K562 (cell line): ENCODE measurements around the gene CTTNBP2. TPM values are rescaled to one million over a fixed set of nuclear protein-coding genes. Genes with fewer than 3 reads are reported as not detected.

ENCODE experiments used
- ATAC-seq: fragments of 200-7000 bp; cut with Tn5 transposase; 3 replicates; pipeline ENCODE4 v1.9.1; 2020; ENCODE audit warnings: moderate library complexity
- BruUV-seq: library from RNA; stranded (reverse); fragments of 400-500 nt; replicated peaks from 2 replicates; lab custom pipeline; 2021; lab: Mats Ljungman, UMichigan
- CTCF ChIA-PET: fragments of 300-600 bp; formaldehyde crosslinking; extraction: SDS; loops from one replicate; lab custom pipeline; 2021; ENCODE audit warnings: low intra/inter-chr PET ratio; lab: Yijun Ruan, JAX
- POLR2A ChIA-PET: fragments of 300-600, 350-650 bp; sonication (Branson Sonifier 250); formaldehyde crosslinking; extraction: SDS; loops from one replicate; lab custom pipeline; 2021; ENCODE audit warnings: antibody characterized with exemption, inconsistent platforms; lab: Yijun Ruan, JAX
- DNase-seq, 4 experiments: peaks; one replicate each; pipeline versions ENCODE4 v3.0.0 to v3.0.0-alpha.2; 2011 to 2018; ENCODE audit warnings: low spot score in 3 of 4, mixed read lengths in 3 of 4; ENCODE audit errors: extremely low read depth in 1 of 4
- FAIRE-seq: peaks from 2 replicates; lab custom pipeline; 2011; peaks lifted over from hg19 to GRCh38; lab: Jason Lieb, UNC
- H2AFZ ChIP-seq: 2 replicates; pipeline ENCODE4 v1.6.0; 2011; ENCODE audit warnings: low read depth, low read length, control low read depth, inconsistent platforms
- H3K27ac ChIP-seq: fragments of 200-600 bp; 3 replicates; pipeline ENCODE4 v1.8.0; 2011; ENCODE audit warnings: low read depth, mild to moderate bottlenecking, control low read depth, inconsistent platforms, low read length, moderate library complexity, mixed read lengths; ENCODE audit errors: extremely low read depth
- H3K27me3 ChIP-seq, 2 experiments: fragments of 300-600 bp in 1 of 2; 2 replicates in 1 of 2; 3 replicates in 1 of 2; pipeline versions ENCODE4 v1.6.0 to v1.8.0; 2011; ENCODE audit warnings: inconsistent platforms in 2 of 2, low read length in 2 of 2, mild to moderate bottlenecking in 1 of 2, mixed read lengths in 1 of 2, moderate library complexity in 1 of 2; ENCODE audit not compliant: control insufficient read depth in 2 of 2, insufficient read depth in 2 of 2
- H3K36me3 ChIP-seq: fragments of 300-600 bp; 3 replicates; pipeline ENCODE4 v1.8.0; 2011; ENCODE audit warnings: mild to moderate bottlenecking, low read length, inconsistent platforms; ENCODE audit not compliant: control insufficient read depth, insufficient read depth
- H3K4me1 ChIP-seq, 2 experiments: fragments of 200-600 bp in 1 of 2; replicated peaks in 1 of 2; 2 replicates in 1 of 2; 3 replicates in 1 of 2; pipeline versions ENCODE4 v1.5.1 to v1.8.0; 2011; ENCODE audit warnings: inconsistent platforms in 2 of 2, low read length in 2 of 2, mild to moderate bottlenecking in 1 of 2, mixed read lengths in 1 of 2, moderate library complexity in 1 of 2; ENCODE audit not compliant: control insufficient read depth in 2 of 2, insufficient read depth in 2 of 2
- H3K4me2 ChIP-seq: 2 replicates; pipeline ENCODE4 v1.6.1; 2011; ENCODE audit warnings: low read length, control low read depth, inconsistent platforms, mixed read lengths; ENCODE audit not compliant: insufficient read depth
- H3K4me3 ChIP-seq: fragments of 200-600 bp; sonication (generic), shearing (Covaris generic); 2 replicates; pipeline ENCODE4 v1.5.1; 2016; ENCODE audit warnings: control low read depth, inconsistent platforms
- H3K79me2 ChIP-seq: fragments of 200-600 bp; 3 replicates; pipeline ENCODE4 v1.8.0; 2011; ENCODE audit warnings: low read length, inconsistent platforms; ENCODE audit not compliant: control insufficient read depth, insufficient read depth
- H3K9ac ChIP-seq, 2 experiments: 2 replicates each; pipeline versions ENCODE4 v1.6.0 to v1.6.1; 2011; ENCODE audit warnings: low read depth in 2 of 2, low read length in 2 of 2, control low read depth in 1 of 2, inconsistent platforms in 1 of 2, mild to moderate bottlenecking in 1 of 2, mixed read lengths in 1 of 2; ENCODE audit not compliant: insufficient read depth in 1 of 2
- H3K9me1 ChIP-seq: one replicate; pipeline ENCODE4 v1.6.0; 2011; ENCODE audit warnings: inconsistent platforms, mild to moderate bottlenecking, low read length, moderate library complexity; ENCODE audit not compliant: control insufficient read depth, insufficient read depth
- H3K9me3 ChIP-seq: replicated peaks from 2 replicates; pipeline ENCODE4 v1.5.1; 2011; ENCODE audit warnings: low read depth, low read length, inconsistent platforms; ENCODE audit not compliant: control insufficient read depth, insufficient read depth
- H4K20me1 ChIP-seq: replicated peaks from 2 replicates; pipeline ENCODE4 v1.6.1; 2011; ENCODE audit warnings: low read length, inconsistent platforms, mixed read lengths; ENCODE audit not compliant: control insufficient read depth, insufficient read depth
- ARID3B ChIP-seq: fragments of 250-450 bp; sonication (Bioruptor Pico); IDR thresholded peaks from 2 replicates; pipeline ENCODE4 v1.4.0; 2020; ENCODE audit warnings: borderline replicate concordance
- BACH1 ChIP-seq: fragments of 200-800 bp; sonication (Bioruptor generic); IDR thresholded peaks from 2 replicates; pipeline ENCODE4 v1.6.1; 2016; ENCODE audit warnings: missing genetic modification characterization, missing compliant biosample characterization
- BRF2 ChIP-seq: IDR thresholded peaks from 3 replicates; pipeline ENCODE4 v1.6.1; 2011; ENCODE audit warnings: borderline replicate concordance, mild to moderate bottlenecking; ENCODE audit not compliant: insufficient read length, insufficient read depth
- CC2D1A ChIP-seq: fragments of 450-650 bp; IDR thresholded peaks from 2 replicates; pipeline ENCODE4 v1.6.1; 2017; ENCODE audit warnings: mild to moderate bottlenecking
- CCAR2 ChIP-seq: fragments of 200-400 bp; formaldehyde crosslinking; IDR thresholded peaks from 2 replicates; pipeline ENCODE4 v1.6.1; 2017; ENCODE audit warnings: mild to moderate bottlenecking, low read depth, low read length
- CGGBP1 ChIP-seq: fragments of 250-450 bp; sonication (Bioruptor Pico); IDR thresholded peaks from 2 replicates; pipeline ENCODE4 v1.9.0; 2021; ENCODE audit warnings: mild to moderate bottlenecking
- E2F8 ChIP-seq: fragments of 450-650 bp; IDR thresholded peaks from 2 replicates; pipeline ENCODE4 v1.7.1; 2018; ENCODE audit warnings: mild to moderate bottlenecking, low read depth; ENCODE audit not compliant: partially characterized antibody
- EP400 ChIP-seq: fragments of 450-650 bp; IDR thresholded peaks from 2 replicates; pipeline ENCODE4 v1.6.1; 2017; ENCODE audit warnings: antibody characterized with exemption, mild to moderate bottlenecking, moderate library complexity
- MAFF ChIP-seq: IDR thresholded peaks from 2 replicates; pipeline ENCODE4 v1.6.1; 2012; ENCODE audit warnings: low read length, improper control_type of control experiment
- MCM3 ChIP-seq: fragments of 450-650 bp; IDR thresholded peaks from 2 replicates; pipeline ENCODE4 v1.6.1; 2016
- ZNF316 ChIP-seq: fragments of 450-650 bp; IDR thresholded peaks from 2 replicates; pipeline ENCODE4 v1.6.1; 2016
- WGBS: fragments of 100-300 bp; shearing (Covaris generic); methylation state at CpG from one replicate; pipeline ENCODE4 v1.1.6; 2016; ENCODE audit warnings: low coverage, mixed read lengths; ENCODE audit not compliant: insufficient coverage; ENCODE audit errors: missing lambda C conversion rate; 5-methylcytosine and 5-hydroxymethylcytosine counted together
- in situ Hi-C: fragments of 300-500 bp; cut with MboI; formaldehyde crosslinking; loops from 4 replicates; pipeline ENCODE4 v1.15.0; 2018; ENCODE audit warnings: inconsistent platforms, mixed read lengths
- intact Hi-C: fragments of 100-400 bp; cut with micrococcal nuclease; formaldehyde crosslinking; loops from 2 replicates; pipeline ENCODE4 v1.14.2; 2022
- polyA plus RNA-seq, 8 experiments: library from polyadenylated mRNA; depleted of rRNA in 4 of 8; stranded (reverse) in 5 of 8; unstranded in 3 of 8; fragments of >200 nt; fragmentation: Nextera tagmentation in 2 of 8; fragmentation: Illumina TruSeq in 1 of 8; extraction: Ambion mirVana in 2 of 8; extraction: Trizol in 1 of 8; gene quantifications; 2 replicates each; pipeline versions ENCODE4 v1.2.1 to v1.2.3, GENCODE V29; 2011 to 2014; ENCODE audit warnings: inconsistent platforms in 1 of 8, missing spikeins in 1 of 8
- total RNA-seq, 7 experiments: library from RNA; depleted of rRNA in 6 of 7; stranded (reverse); fragments of >200 nt in 6 of 7; fragmentation: Illumina TruSeq in 2 of 7; extraction: Trizol in 2 of 7; gene quantifications; 2 replicates each; pipeline versions ENCODE4 v1.2.1 to v1.2.3, GENCODE V29; 2011 to 2021; ENCODE audit warnings: low replicate concordance in 1 of 7
- TF ChIP-seq, protein P1 (sequence below): fragments of 250-450 bp; sonication (Bioruptor Pico); IDR thresholded peaks from 2 replicates; pipeline ENCODE4 v1.4.0; 2020; ENCODE audit warnings: mild to moderate bottlenecking, moderate library complexity, borderline replicate concordance

CTTNBP2 gene
- total and polyA plus RNA-seq, 9 of the 15 experiments (the other 6 are each of a cell fraction or from before 2014, with no cell fraction given), result 0.05 TPM; not detected in 8

GRCh38 chr7:117675497-117676435, 197.5 kb downstream of the CTTNBP2 start:
- Histone ChIP-seq H3K4me1 (peaks cover 0 to 2% of the 10 kb centered on the region in 2 experiments; a peak in 2 of 5 replicates), H3K9ac (no peak overlapping the region), H3K79me2 (no peaks in the 10 kb centered on the region), H3K4me3 (no peak overlapping the region), H3K27me3 (peaks cover 0 to 7% of the 10 kb centered on the region in 2 experiments; a peak in 2 of 5 replicates), H3K9me3 (no peaks in the 10 kb centered on the region), H3K9me1 (no peaks in the 10 kb centered on the region), H3K36me3 (no peaks in the 10 kb centered on the region), H2AFZ (peak overlapping the region; percentile 22; the same call in 1 of the 2 replicates), H3K4me2 (no peak overlapping the region), H4K20me1 (no peaks in the 10 kb centered on the region), H3K27ac (no peak overlapping the region)
- ChIA-PET CTCF (no interaction called here), POLR2A (no interaction called here)
- DNase-seq (peak in 1 of 4 experiments; percentile 18), FAIRE-seq (no peak), ATAC-seq (peak; percentile 62)
- intact Hi-C loops, result loop anchor here (10.0 kb wide), 1 partner anchor 429 kb away; no protein-coding TSS in a partner anchor
- no TSS peak for BruUV-seq
- in situ Hi-C loops, result no loop called here
- 2% methylated on average over 3 of the region's 3 CpGs for WGBS
- TF ChIP-seq, protein P1, sequence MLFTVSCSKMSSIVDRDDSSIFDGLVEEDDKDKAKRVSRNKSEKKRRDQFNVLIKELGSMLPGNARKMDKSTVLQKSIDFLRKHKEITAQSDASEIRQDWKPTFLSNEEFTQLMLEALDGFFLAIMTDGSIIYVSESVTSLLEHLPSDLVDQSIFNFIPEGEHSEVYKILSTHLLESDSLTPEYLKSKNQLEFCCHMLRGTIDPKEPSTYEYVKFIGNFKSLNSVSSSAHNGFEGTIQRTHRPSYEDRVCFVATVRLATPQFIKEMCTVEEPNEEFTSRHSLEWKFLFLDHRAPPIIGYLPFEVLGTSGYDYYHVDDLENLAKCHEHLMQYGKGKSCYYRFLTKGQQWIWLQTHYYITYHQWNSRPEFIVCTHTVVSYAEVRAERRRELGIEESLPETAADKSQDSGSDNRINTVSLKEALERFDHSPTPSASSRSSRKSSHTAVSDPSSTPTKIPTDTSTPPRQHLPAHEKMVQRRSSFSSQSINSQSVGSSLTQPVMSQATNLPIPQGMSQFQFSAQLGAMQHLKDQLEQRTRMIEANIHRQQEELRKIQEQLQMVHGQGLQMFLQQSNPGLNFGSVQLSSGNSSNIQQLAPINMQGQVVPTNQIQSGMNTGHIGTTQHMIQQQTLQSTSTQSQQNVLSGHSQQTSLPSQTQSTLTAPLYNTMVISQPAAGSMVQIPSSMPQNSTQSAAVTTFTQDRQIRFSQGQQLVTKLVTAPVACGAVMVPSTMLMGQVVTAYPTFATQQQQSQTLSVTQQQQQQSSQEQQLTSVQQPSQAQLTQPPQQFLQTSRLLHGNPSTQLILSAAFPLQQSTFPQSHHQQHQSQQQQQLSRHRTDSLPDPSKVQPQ (CRISPR knock-in tag), result no peak
- no peak for TF ChIP-seq BRF2
- TF ChIP-seq BACH1, result 0 out of 2 replicates have a peak, but pooled peaks have one; percentile 45
- no peak for TF ChIP-seq EP400
- TF ChIP-seq MAFF, result peak; percentile 41; the same call in 1 of the 2 replicates
- no peak for TF ChIP-seq CC2D1A
- no peak for TF ChIP-seq E2F8
- TF ChIP-seq ARID3B, result no peak
- peak; percentile 76; the same call in 1 of the 2 replicates for TF ChIP-seq ZNF316
- TF ChIP-seq CCAR2, result no peak
- no peak for TF ChIP-seq CGGBP1 (CRISPR knock-in tag)
- TF ChIP-seq MCM3, result no peak
